ENCODE data around the gene SCYGR2.

SCYGR2 gene

GRCh38 chr2:227643990-227644551 lies 45.4 kb downstream of the SCYGR2 start:
- no peak for TF ChIP-seq CTCF (IDR thresholded peaks at IDR 0.05; ENCODE audit: low read depth, low read length, missing control alignments)
- H3K27me3 ChIP-seq (replicated peaks): no peaks in the 10 kb centered on the region
- in situ Hi-C loops (cut with HindIII; ENCODE audit: low pct_ligation_motif_present, low sequenced_read_pairs): no loop called here
- DNase-seq: no peak
- no peak overlapping the region for H3K27ac ChIP-seq
- H3K36me3 ChIP-seq (replicated peaks): no peaks in the 10 kb centered on the region
- H3K4me3 ChIP-seq (ENCODE audit: low read depth, low read length): no peak overlapping the region

Data from brain microvascular endothelial cell (primary cell).